HG03575 (cell line): ENCODE results near the gene CDC14A.
"Not testable (repeated sequence)": the region's sequence is repeated elsewhere in the genome, so short reads cannot be mapped to it uniquely, and the experiment has no call there.

Experiments
- ATAC-seq: cut with Tn5 transposase; IDR thresholded peaks from one replicate; pipeline ENCODE4 v1.9.1; 2021; ENCODE audit not compliant: unreplicated experiment, insufficient number of reproducible peaks, low FRiP score; ENCODE audit errors: extremely low read depth

CDC14A gene

DNA sequence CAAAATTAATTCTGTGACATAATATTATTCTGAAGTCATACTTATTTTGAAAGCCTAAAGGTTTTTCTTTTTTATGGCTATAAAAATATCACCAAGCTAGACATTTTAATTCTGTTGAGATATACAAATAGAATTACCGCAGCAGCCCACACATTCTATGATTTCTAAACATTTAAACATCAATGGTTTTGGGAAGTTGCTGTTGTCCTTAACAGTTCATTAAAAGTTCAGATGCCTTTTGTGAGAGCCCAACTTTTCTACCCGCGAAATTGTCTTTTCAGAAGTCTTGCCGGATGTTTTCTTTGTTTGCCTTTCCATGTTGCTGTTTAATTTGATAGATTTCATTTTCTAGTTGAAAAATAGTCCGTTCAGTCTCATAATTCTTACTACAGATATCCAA is 40.5 kb downstream of the CDC14A start:
- ATAC-seq: no peak

DNA sequence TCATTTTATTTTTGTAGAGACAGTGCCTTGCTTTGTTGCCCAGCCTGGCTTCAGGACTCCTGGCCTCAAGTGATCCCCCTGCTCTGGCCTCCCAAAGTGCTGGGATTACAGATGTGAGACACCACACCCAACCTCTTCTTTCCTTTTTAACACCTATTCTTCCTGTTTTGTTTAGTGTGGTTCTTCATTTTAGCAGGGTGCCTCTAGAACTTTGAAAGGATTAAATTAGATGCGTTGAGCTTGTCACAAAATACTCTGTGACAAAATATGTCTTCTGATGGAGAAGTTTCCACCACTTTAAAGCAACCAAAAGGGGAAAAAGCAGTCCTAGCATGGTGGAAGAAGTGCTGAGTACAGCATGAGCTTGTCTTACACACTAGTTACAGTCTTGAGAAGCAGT is 42.0 kb downstream of the CDC14A start:
- ATAC-seq: no peak

DNA sequence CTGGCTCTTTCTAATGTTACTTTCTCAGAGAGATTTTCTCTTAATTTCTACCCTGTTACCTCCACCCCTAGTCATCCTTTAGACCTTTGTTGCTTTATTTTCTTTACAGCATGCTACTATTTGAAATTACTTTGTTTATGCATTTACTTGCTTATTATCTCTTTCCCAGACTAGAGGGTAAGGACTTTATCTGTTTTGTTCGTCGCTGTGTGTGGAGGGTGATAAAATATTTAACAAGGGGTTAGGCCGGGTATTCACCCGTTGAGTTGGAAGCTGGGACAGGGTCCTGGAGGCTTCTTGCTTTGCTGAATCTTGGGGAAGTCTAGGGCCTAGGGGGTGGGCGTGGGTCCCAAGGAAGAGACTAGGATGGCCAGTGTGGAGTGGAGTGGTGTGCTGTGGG is 43.6 kb downstream of the CDC14A start:
- no peak for ATAC-seq

DNA sequence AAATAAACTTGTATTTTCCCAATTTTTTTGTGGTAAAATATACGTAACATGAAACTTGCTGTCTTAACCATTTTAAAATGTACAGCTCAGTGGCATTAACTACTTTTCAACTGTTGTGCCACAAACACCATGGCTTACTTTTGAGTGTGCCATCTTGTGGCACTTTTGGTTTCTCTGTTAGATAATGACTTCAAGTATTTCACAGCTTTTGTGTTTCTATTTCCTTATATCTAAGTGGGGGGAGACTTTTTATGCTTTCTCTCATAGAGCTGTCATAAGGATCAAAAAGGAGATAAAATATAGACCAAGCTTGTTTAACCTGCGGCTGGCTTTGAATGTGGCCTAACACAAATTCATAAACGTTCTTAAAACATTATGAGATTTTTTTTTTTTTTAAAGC is 44.3 kb downstream of the CDC14A start:
- ATAC-seq: no peak

DNA sequence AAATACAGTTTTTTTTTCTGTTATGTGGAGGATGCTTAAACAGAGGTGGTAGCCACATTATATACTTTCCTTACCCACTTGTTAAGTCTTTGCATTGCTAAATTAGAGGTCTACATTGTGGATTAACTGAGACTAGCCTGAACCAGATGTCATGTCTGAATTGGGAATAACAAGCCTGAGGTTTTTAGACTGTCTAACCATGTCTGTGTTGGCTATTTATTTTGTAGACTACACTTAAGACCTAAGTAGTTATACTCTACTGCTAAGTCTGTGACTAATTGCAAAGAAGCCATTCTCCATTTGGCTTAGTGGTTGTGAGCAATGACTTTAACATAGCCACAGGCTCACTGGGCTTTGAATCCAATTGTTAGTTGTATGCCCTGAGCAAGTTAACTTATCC is 45.4 kb downstream of the CDC14A start:
- no peak for ATAC-seq

DNA sequence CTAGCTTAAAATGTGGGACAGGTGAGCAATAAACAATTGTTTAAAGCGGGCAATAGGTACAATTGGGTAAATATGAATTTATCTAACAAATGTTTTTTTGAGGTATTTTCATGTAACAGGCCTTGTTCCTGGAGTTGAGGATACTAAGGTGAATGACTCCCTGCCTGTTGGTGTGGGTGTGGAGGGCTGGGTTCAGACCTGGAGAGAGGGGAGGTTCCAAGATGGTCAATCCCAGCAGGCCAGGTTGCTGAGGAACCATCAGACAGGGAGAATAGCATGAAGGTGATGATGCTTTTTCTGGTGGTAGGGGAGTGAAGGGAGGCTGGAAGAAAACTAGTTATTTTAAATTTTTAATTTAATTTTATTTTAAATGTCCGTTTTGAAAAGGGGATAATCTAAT is 46.3 kb downstream of the CDC14A start:
- ATAC-seq: no peak

DNA sequence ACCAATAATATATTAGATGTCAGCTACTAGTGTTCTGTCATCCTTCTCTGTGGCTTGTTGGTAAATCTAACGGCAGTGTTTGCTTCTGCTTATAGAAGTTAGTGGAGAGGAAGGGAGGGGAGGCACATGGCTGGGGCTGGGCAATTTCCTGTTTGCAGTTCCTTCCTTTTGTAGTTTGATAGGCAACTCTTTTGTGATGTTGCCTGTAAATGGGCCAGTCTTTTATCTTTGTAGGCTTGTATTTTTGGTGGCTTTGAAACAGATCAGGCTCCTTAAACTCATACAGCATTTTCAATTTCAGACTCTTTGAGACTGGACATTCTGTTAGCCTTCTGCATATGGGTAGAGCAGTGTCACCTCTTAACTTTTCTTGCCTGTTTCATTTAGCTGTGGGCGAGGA is 48.1 kb downstream of the CDC14A start:
- ATAC-seq: no peak

DNA sequence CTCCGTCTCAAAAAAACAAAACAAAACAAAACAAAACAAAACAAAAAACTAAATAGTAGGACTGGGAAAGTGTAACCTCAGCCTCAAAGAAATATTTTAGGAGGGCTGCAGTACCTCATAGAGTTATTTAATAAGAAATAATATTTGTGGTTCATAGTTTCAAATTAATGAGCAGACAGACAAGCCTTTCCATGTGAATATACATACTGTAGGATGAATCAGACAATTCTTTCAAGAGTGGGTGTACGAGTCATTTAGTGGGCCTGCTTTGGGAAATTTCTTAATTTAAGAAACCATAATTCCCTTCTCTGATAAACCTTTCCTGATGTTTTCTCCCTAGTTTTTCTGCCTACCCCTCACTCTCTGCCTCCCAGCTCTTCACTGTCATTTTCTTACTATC is 52.5 kb downstream of the CDC14A start:
- no peak for ATAC-seq

DNA sequence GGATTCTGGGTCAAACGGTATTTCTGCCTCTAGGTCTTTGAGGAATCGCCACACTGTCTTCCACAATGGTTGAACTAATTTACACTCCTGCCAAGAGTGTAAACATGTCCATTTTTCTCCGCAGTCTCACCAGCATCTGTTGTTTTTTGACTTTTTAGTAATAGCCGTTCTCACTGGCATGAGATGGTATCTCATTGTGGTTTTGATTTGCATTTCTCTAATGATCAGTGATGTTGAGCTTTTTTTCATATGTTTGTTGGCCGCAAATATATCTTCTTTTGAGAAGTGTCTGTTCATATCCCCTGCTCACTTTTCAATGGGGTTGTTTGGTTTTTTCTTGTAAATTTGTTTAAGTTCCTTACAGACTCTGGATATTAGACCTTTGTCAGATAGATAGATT is 53.6 kb downstream of the CDC14A start:
- ATAC-seq: not testable (repeated sequence)

DNA sequence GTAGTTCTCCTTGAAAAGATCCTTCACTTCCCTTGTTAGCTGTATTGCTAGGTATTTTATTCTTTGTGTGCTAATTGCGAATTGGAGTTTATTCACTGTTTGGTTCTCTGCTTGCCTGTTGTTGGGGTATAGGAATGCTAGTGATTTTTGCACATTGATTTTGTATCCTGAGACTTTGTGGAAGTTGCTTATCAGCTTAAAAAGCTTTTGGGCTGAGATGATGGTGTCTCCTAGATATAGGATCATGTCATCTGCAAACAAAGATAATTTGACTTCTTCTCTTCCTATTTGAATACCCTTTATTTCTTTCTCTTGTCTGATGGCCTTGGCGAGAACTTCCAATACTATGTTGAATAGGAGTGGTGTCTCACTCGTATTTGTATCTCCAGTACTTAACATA is 55.1 kb downstream of the CDC14A start:
- ATAC-seq: not testable (repeated sequence)

DNA sequence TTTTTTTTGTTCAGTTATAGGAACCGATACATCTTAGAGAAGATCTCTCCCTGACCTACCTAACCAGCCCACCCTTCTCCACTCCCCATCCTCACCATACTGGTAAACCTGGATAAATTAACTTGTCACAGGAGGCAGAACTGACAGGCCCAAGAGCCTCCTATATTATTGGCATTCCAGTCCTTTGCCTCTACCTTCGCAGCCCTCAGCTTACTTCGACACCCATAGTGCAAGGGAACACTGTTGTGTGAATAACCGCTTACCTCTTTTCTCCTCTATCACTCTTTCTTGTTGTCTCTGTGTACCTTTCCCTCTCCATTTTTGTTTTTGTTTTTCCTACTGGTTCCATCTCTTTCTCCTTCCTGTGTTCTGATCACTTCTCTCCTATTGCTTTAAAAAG is 58.7 kb downstream of the CDC14A start:
- ATAC-seq: no peak

DNA sequence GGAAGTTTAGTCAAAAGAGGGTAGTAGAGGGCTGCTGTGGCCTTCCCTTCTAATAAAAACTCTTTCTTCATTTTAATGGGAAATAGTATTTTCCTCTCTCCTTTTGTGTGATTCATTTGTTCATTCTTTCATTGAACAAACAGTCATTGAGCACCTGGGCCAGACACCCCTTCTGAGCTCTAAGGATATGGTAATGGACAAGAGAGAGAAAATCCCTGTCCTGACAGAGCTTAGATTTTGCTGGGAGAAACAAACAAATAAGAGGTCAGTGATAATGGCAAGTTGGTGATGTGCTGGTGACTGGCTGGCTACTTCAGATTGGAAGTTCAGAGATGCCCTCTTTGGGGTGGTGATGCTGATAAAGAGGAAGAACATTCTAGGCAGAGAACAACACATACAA is 59.3 kb downstream of the CDC14A start:
- ATAC-seq: no peak

DNA sequence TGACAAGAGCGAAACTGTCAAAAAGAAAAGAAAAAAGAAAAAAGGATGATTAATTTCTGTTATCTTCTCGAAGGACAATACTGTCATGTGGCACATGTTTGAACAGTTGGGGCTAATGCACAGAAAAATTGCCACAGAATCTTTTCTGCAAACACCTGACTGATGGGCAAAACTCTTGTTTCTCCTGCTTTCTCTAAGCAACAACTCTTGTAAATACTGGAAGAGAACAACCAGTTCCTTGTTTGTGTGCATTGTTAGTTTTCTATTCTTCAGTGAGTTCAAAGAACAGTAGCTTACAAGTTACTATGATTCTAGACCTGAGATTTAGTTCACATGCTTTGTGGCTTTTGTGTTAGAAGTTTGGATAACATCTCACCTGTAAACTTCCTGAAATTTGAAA is 60.7 kb downstream of the CDC14A start:
- no peak for ATAC-seq

DNA sequence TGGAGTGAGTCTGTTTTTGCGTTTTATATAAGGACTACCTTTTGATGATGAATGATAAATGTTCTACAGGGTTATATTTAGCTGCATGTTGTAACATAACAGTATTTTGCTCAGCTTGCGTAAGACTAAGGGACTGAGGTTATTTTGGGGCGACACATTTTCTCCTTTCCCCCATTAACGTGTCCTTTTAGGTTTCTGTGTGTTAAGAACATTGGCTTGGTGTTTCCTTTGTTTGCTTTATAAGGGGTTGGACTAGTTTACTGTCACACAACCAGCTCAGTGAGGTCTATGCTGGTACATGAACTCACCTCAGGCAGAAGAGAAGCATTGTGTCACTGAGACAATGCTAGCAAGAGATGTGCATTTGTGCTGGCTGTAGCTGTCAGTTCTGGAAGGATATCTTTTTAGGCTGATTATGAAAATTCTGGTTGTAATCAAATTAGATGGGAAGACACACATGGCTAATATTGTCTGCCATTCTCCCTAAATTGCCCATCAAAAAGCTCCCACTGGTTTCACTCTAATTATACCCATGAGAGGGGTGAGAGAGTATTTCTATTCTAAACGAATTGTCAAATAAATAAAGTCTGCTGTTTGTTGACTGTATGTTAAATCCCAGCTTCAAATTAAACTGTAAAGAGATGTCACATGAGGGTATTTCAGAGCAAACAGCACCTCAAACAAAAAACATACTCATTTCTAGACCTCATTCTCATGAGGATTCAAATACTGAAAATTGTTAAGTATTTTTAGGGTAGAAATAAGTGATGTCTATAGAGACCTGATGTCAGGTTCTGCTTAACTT is 62.6 kb downstream of the CDC14A start:
- no peak for ATAC-seq

DNA sequence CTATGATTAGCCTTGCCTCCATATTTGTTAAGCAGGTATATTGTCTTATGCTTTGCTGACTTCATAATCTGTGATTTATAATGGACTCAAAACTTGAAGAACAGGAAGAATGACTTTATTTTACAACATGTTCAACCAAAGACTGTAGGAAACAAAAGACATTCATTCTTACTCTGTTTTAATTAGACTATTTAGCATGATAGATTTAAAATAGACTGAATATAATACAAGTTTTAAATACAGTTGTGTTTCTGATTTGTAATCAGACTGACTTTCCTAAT is 63.1 kb downstream of the CDC14A start:
- no peak for ATAC-seq

DNA sequence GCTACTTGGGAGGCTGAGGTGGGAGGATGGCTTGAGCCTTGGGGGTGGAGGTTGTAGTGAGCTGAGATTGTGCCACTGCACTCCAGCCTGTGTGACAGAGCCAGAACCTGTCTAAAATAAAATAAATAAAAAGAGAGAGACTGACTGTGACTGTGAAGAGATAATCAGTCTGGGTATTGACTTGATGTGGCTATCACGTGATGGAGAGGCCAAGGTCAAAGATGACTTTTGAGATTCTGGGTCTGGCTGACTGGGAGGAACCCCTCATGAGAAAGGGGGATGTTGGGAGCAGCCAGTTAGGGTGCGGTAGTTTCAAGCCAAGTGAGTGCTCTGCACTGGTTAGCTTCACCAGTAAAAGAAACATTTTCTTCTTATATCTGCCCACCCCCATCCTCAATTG is 66.8 kb downstream of the CDC14A start:
- ATAC-seq: no peak

DNA sequence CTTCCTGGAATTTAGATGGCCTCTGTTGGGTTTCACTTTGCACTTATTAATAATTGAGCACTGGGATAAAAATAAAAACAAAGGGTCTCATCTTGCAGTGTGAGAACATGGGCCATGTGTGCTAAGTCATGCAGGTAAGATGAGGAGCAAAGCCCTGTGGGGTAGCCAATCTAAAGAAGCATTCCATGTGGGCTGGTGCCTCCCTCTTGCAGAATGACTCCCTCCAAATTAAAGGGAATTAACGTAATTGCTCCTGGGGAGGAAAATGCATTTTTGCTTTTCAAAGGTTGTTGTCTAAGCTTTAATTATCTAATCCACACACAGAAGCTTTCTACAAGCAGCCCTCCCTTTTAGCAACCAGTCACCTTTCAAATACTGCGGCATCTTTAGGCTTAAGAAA is 69.8 kb downstream of the CDC14A start:
- no peak for ATAC-seq

DNA sequence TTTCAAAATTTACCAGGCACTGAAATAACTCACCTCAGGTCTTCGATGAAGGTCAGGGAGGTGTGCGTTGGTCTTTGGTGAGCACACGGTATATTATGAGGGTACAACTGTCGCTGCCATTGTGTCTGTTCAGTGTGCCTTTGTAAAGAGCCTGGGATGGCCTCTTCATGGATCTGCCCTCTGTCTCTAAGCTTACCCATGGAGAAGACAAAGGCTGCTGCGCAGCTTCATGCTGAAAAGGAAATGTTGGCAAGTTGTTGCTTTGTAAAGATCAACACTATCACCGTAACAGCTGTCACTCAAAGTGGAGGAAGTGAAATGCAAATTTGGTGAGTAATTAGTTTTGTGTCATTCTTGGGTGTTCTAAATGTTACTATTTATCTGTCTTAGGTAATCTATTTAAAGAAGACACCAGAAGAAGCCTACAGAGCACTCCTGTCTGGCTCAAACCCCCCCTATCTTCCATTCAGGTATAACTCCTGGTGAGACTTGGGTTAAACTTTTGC is 71.6 kb downstream of the CDC14A start:
- peak; percentile 89 for ATAC-seq

DNA sequence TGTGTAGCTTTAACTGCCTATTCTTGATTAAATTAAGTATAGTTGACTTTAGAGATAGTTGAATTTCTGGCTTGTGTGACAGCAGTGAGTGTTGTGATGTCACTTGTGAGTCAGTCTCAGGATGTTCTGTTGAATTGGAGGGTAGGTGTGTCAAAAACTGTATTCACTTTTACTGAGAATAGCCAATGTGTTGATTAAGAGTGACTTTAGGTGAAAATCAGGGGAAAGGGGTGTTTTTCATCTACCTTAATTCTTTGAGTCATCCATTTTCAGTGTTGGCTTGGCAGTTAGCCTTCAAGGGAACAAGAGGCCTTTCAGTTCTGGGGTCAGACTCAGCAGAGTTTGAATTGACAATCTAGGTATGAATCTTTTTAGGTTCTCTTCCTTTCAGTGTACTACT is 75.9 kb downstream of the CDC14A start:
- no peak for ATAC-seq

DNA sequence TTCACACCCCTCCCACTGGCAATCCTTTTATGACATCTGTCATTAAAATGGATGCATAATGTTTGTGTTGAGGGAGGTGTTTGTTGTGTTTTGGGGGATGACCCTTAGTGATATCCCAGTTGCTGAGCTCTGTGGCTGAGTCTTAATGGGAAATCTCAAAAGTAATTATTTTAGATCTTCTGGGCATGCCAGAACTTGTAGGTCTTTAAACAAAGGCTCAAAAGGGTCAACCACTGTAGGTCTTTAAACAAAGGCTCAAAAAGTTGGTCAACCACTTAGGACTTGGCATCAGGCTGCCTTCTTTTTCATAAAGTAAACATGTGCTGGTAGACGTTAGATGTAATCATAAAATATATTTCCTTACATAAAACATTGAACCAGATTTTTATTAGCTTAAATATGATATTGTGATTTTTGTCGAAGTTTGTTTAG is 78.0 kb downstream of the CDC14A start:
- ATAC-seq: no peak

DNA sequence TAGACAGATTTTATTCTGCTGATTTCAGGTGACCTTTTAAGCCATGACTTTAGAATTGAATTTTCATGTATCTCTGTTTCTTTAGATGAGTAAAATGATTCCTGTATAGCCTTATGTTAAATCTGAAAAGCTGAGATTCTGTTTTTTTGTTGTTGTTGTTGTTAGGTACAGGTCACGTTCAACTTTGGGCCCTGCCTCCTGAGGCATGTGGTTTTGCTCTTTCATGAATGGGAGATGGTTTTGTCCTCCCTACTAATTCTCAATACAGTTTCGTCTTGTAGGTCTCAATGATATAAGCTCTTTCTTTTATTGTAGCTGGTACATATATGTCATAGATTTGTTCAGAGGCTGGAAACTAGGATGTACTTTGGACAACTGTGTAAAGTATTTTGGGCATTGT is 79.6 kb downstream of the CDC14A start:
- no peak for ATAC-seq
